ENCODE data around the gene KRT76. TPM values are rescaled to one million over a fixed set of nuclear protein-coding genes. Genes with fewer than 3 reads are reported as not detected.

The KRT76 gene
- total RNA-seq, 1 experiment from 2014 or later, result not detected

- Histone ChIP-seq H3K9me2 (replicated peaks; ENCODE audit: low read length) (no peaks in the 10 kb centered on the region), H2AFZ (ENCODE audit: low read length) (no peak overlapping the region), H3K9me3 (ENCODE audit: low read length) (no peaks in the 10 kb centered on the region), H4K20me1 (ENCODE audit: low read length) (no peaks in the 10 kb centered on the region), H3K27ac (ENCODE audit: low read length) (no peak overlapping the region), H3K36me3 (ENCODE audit: low read depth, low read length) (no peaks in the 10 kb centered on the region), H3F3A (ENCODE audit: low read length, unreplicated experiment) (no peaks in the 10 kb centered on the region), H3K4me2 (ENCODE audit: low read length) (no peak overlapping the region), H3K4me1 (ENCODE audit: insufficient read depth, low read length) (peaks cover 7% of the 10 kb centered on the region), H3K4me3 (ENCODE audit: low read length) (no peak overlapping the region), H3K9ac (ENCODE audit: low read length) (no peak overlapping the region), H3K79me2 (ENCODE audit: low read length) (no peaks in the 10 kb centered on the region), H3K27me3 (ENCODE audit: low read length) (no peaks in the 10 kb centered on the region)
- intact Hi-C loops (cut with micrococcal nuclease), result no loop called here
- TF ChIP-seq EZH2 (IDR thresholded peaks at IDR 0.05; ENCODE audit: low read length, unreplicated experiment) (no peak), EZH2phosphoT487 (IDR thresholded peaks at IDR 0.05; ENCODE audit: borderline replicate concordance, low read length) (no peak), CTCF (conservative IDR thresholded peaks at IDR 0.05; ENCODE audit: low read depth, low read length) (no peak)
- ChIA-PET CTCF (no interaction called here), POLR2A (ENCODE audit: unreplicated experiment) (no interaction called here)
- no TSS peak for BruUV-seq (replicated peaks)
- ATAC-seq, result no peak
- DNase-seq, result no peak
Measured at GRCh38 chr12:52806169-52806811, 29.1 kb upstream of the KRT76 start.

- Histone ChIP-seq H3K79me2 (ENCODE audit: low read length) (no peaks in the 10 kb centered on the region), H2AFZ (ENCODE audit: low read length) (no peak overlapping the region), H3K4me2 (ENCODE audit: low read length) (no peak overlapping the region), H4K20me1 (ENCODE audit: low read length) (no peaks in the 10 kb centered on the region), H3K9ac (ENCODE audit: low read length) (no peak overlapping the region), H3K27me3 (ENCODE audit: low read length) (no peaks in the 10 kb centered on the region), H3K4me1 (ENCODE audit: insufficient read depth, low read length) (peaks cover 12% of the 10 kb centered on the region), H3K36me3 (ENCODE audit: low read depth, low read length) (no peaks in the 10 kb centered on the region), H3F3A (ENCODE audit: low read length, unreplicated experiment) (no peaks in the 10 kb centered on the region), H3K27ac (ENCODE audit: low read length) (no peak overlapping the region), H3K4me3 (ENCODE audit: low read length) (no peak overlapping the region), H3K9me2 (replicated peaks; ENCODE audit: low read length) (no peaks in the 10 kb centered on the region), H3K9me3 (ENCODE audit: low read length) (no peaks in the 10 kb centered on the region)
- ATAC-seq, result no peak
- TF ChIP-seq EZH2 (IDR thresholded peaks at IDR 0.05; ENCODE audit: low read length, unreplicated experiment), result no peak
- no peak for TF ChIP-seq CTCF (conservative IDR thresholded peaks at IDR 0.05; ENCODE audit: low read depth, low read length)
- TF ChIP-seq EZH2phosphoT487 (IDR thresholded peaks at IDR 0.05; ENCODE audit: borderline replicate concordance, low read length), result no peak
- BruUV-seq (replicated peaks), result no TSS peak
- intact Hi-C loops (cut with micrococcal nuclease), result no loop called here
- ChIA-PET POLR2A (ENCODE audit: unreplicated experiment) (no interaction called here), CTCF (no interaction called here)
- DNase-seq, result peak; percentile 35
Measured at GRCh38 chr12:52805739-52806138, 28.6 kb upstream of the KRT76 start.

DNA sequence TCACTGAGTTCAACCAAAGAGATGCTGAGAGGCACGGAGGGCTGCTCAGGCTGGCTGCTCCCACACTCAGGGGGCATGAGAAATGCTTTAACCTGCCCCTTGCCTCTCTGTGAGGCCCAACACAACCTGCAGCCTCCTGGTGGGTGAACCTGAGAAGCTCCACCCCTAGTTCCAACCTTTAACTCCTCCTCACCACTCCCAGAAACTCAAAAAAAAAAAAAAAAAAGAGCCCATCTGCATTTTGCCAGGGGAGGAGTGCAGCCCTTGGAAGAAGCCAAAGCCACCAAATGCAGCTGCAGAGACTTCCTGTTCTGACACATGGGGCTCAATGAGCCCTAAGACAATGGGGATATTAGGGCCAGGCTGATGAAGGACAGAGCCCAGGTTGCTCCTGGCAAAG is 27.9 kb upstream of the KRT76 start:
- Histone ChIP-seq H2AFZ (ENCODE audit: low read length) (no peak overlapping the region), H3K9me3 (ENCODE audit: low read length) (no peaks in the 10 kb centered on the region), H3K9ac (ENCODE audit: low read length) (no peak overlapping the region), H3K27me3 (ENCODE audit: low read length) (no peaks in the 10 kb centered on the region), H3K4me3 (ENCODE audit: low read length) (no peak overlapping the region), H3K4me2 (ENCODE audit: low read length) (no peak overlapping the region), H3K79me2 (ENCODE audit: low read length) (no peaks in the 10 kb centered on the region), H3F3A (ENCODE audit: low read length, unreplicated experiment) (no peaks in the 10 kb centered on the region), H4K20me1 (ENCODE audit: low read length) (no peaks in the 10 kb centered on the region), H3K9me2 (replicated peaks; ENCODE audit: low read length) (no peaks in the 10 kb centered on the region), H3K4me1 (ENCODE audit: insufficient read depth, low read length) (peaks cover 19% of the 10 kb centered on the region), H3K36me3 (ENCODE audit: low read depth, low read length) (no peaks in the 10 kb centered on the region), H3K27ac (ENCODE audit: low read length) (no peak overlapping the region)
- TF ChIP-seq CTCF (conservative IDR thresholded peaks at IDR 0.05; ENCODE audit: low read depth, low read length) (no peak), EZH2phosphoT487 (IDR thresholded peaks at IDR 0.05; ENCODE audit: borderline replicate concordance, low read length) (no peak), EZH2 (IDR thresholded peaks at IDR 0.05; ENCODE audit: low read length, unreplicated experiment) (no peak)
- POLR2A ChIA-PET (ENCODE audit: unreplicated experiment), result no interaction called here
- intact Hi-C loops (cut with micrococcal nuclease), result loop anchor here (5.0 kb wide), 1 partner anchor 63 kb away; no protein-coding TSS in a partner anchor
- no TSS peak for BruUV-seq (replicated peaks)
- CTCF ChIA-PET, result no interaction called here
- DNase-seq, result no peak
- no peak for ATAC-seq

Data from PC-3 (cell line).